ENCODE data around the gene ZC3H4. TPM values are rescaled to one million over a fixed set of nuclear protein-coding genes. Genes with fewer than 3 reads are reported as not detected.
A peak's percentile ranks its signal among the peaks of the same experiment; 100 is the strongest.

Gene ZC3H4
- total and polyA plus RNA-seq, 9 of the 15 experiments (the other 6 are each of a cell fraction or from before 2014, with no cell fraction given), result 2.2 to 75.6 (median 18.3) TPM

DNA sequence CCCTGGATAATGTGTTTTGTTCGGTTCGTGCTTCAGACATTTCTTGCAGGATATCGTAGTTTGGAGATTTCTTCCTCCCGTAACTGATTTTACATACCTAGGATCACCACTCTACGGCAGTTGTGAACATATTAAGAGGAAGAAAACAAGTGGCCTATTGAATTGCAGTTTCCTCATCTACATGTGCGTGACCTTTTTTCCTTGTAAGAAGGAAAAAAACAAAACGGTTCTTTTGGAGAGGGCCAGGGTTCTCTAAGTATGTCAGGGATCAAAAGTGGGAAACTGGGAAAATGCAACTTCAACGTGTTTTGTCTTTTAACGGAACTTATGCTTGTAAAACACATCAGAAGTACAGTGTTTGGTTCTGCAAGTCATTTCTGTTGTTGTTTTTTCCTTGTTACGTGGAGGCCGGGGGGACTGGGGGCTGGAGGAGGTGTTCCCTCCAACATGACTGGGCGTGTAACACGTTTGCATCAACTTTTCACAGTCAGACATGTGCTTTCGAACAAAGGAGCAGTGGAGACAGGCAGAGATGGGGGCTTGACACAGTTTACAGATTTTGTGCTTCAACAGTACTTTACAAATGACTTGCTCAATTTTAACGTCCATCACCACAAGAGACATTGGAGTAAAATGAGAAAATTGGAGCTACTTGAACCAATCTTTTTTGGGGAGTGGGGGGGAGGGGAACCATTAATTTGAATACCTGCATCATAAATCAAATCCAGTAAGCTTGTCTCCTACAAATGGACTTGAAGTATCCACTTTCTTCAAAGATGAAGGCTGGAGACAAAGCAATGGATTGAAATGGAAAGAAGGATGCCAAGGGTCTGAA, 3.8 kb downstream of the ZC3H4 start (continued):
- TF ChIP-seq VEZF1 (CRISPR knock-in tag; IDR thresholded peaks at IDR 0.05), result peak; percentile 91
- TF ChIP-seq ZNF12 (CRISPR knock-in tag; IDR thresholded peaks at IDR 0.05), result no peak
- TF ChIP-seq POLR2B (IDR thresholded peaks at IDR 0.05; ENCODE audit: low read depth, partially characterized antibody), result peak; percentile 88
- no peak for TF ChIP-seq MIER1 (IDR thresholded peaks at IDR 0.05; ENCODE audit: low read depth)
- no peak for TF ChIP-seq GATAD2B (IDR thresholded peaks at IDR 0.05; ENCODE audit: borderline replicate concordance)
- no peak; the same call in 1 of the 2 replicates for TF ChIP-seq HLTF (IDR thresholded peaks at IDR 0.05)
- peak; percentile 56 for TF ChIP-seq BHLHE40 (IDR thresholded peaks at IDR 0.05; ENCODE audit: low read length)
- no peak for TF ChIP-seq NCOA6 (IDR thresholded peaks at IDR 0.05)
- TF ChIP-seq ARID4B (CRISPR knock-in tag; IDR thresholded peaks at IDR 0.05), result peak; percentile 65
- no peak for TF ChIP-seq CREBBP (IDR thresholded peaks at IDR 0.05; ENCODE audit: low read depth, low read length)
- TF ChIP-seq ETV5 (CRISPR knock-in tag; IDR thresholded peaks at IDR 0.05; ENCODE audit: low read depth), result 0 out of 2 replicates have a peak, but pooled peaks have one; percentile 30
- no peak for TF ChIP-seq KDM2B (CRISPR knock-in tag; IDR thresholded peaks at IDR 0.05)
- no peak for TF ChIP-seq THRB (CRISPR knock-in tag; conservative IDR thresholded peaks at IDR 0.05)
- peak; percentile 53 for TF ChIP-seq PML (IDR thresholded peaks at IDR 0.05; ENCODE audit: low read length)
- TF ChIP-seq, protein P1, sequence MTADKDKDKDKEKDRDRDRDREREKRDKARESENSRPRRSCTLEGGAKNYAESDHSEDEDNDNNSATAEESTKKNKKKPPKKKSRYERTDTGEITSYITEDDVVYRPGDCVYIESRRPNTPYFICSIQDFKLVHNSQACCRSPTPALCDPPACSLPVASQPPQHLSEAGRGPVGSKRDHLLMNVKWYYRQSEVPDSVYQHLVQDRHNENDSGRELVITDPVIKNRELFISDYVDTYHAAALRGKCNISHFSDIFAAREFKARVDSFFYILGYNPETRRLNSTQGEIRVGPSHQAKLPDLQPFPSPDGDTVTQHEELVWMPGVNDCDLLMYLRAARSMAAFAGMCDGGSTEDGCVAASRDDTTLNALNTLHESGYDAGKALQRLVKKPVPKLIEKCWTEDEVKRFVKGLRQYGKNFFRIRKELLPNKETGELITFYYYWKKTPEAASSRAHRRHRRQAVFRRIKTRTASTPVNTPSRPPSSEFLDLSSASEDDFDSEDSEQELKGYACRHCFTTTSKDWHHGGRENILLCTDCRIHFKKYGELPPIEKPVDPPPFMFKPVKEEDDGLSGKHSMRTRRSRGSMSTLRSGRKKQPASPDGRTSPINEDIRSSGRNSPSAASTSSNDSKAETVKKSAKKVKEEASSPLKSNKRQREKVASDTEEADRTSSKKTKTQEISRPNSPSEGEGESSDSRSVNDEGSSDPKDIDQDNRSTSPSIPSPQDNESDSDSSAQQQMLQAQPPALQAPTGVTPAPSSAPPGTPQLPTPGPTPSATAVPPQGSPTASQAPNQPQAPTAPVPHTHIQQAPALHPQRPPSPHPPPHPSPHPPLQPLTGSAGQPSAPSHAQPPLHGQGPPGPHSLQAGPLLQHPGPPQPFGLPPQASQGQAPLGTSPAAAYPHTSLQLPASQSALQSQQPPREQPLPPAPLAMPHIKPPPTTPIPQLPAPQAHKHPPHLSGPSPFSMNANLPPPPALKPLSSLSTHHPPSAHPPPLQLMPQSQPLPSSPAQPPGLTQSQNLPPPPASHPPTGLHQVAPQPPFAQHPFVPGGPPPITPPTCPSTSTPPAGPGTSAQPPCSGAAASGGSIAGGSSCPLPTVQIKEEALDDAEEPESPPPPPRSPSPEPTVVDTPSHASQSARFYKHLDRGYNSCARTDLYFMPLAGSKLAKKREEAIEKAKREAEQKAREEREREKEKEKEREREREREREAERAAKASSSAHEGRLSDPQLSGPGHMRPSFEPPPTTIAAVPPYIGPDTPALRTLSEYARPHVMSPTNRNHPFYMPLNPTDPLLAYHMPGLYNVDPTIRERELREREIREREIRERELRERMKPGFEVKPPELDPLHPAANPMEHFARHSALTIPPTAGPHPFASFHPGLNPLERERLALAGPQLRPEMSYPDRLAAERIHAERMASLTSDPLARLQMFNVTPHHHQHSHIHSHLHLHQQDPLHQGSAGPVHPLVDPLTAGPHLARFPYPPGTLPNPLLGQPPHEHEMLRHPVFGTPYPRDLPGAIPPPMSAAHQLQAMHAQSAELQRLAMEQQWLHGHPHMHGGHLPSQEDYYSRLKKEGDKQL (CRISPR knock-in tag; IDR thresholded peaks at IDR 0.05; ENCODE audit: borderline replicate concordance), result no peak
